HG02759 (cell line): Measurements from ENCODE around the gene SLC25A39.

Experiments used
- ATAC-seq: cut with Tn5 transposase; IDR thresholded peaks from one replicate; pipeline ENCODE4 v1.9.1; 2021; ENCODE audit warnings: mild to moderate bottlenecking, moderate library complexity; ENCODE audit not compliant: unreplicated experiment

Gene SLC25A39

DNA sequence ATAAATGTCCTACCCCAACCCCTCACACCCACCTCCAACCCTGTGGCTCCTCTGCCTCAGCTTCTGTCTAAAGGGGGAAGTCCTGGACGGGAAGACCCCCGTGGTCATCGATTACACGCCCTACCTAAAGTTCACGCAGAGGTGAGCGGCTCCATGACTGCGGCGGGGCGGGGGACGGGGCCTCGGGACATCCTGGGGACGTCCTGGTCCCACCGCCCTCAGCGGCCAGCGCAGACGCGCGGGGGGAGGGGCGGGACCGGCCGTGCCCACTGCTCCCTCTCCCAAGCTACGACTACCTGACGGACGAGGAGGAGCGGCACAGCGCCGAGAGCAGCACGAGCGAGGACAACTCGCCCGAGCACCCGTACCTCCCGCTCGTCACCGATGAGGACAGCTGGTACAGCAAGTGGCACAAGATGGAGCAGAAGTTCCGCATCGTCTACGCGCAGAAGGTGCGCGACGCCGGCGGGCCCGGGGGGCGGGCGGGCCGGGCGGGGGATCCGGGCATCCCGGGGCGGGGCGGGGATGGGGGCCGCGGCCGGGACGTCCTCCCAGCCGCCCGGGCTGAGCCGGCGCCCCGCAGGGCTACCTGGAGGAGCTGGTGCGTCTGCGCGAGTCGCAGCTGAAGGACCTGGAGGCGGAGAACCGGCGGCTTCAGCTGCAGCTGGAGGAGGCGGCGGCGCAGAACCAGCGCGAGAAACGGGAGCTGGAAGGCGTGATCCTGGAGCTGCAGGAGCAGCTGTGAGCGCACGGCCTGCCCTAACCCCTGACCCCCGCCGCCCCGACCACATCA lies 9.6 kb downstream of the SLC25A39 start:
- no peak for ATAC-seq

GRCh38 chr17:44314524-44314868 lies 10.1 kb downstream of the SLC25A39 start:
- no peak for ATAC-seq

GRCh38 chr17:44314031-44314430 lies 10.6 kb downstream of the SLC25A39 start:
- ATAC-seq = no peak

- ATAC-seq = no peak
These were observed 12.1 kb downstream of the SLC25A39 start for GRCh38 chr17:44312396-44313104.

GRCh38 chr17:44311562-44312181 lies 13.0 kb downstream of the SLC25A39 start:
- no peak for ATAC-seq

GRCh38 chr17:44310609-44311376 lies 13.8 kb downstream of the SLC25A39 start:
- ATAC-seq = no peak

DNA sequence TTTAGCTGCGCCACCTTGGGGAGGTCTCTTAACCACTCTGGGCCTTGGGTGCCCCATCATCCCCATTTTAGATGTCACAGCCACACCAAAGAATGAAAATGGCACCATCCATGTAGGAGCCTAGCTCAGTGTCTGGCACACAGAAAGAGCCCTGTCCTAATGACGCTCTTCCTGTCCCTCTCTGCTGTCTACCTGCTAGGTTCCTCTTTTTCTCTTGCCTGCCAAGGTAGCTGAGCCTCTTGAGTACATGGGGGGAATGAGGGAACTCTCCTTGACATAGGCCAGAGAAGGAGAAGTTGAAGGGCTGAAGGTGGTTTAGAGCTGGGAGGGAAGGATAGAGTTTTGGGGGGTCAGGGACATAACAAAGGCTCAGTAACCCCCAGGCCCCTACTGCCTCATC lies 14.4 kb downstream of the SLC25A39 start:
- ATAC-seq = no peak

GRCh38 chr17:44309472-44309871 lies 15.2 kb downstream of the SLC25A39 start:
- no peak for ATAC-seq

- no peak for ATAC-seq
These were observed 15.8 kb downstream of the SLC25A39 start for GRCh38 chr17:44308865-44309264.

DNA sequence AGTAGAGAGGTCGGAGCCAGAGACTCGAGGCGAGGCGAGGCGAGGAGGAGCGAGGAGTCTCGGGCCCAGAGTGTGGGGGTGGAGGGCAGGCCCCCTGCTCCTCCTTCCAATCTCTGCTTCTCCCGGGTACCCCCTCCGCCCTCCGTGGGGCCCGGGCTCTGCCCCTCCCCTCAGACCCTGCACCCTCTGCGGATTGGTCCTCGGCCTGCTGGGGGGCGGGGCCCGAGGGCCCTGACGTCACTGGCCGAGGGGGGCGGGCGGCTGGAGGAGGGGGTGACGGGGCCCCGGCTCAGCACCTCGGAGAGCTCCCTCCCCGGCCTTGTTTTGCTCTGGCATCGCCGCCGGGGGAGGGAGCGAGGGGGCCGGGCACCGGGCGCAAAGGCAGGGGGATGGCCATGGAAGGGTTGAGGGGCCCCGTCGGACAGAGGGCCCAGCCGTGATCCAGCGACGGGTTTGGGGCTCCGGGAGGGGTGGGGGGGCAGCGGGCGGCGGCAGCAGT lies 16.3 kb downstream of the SLC25A39 start, which contains the start of gene RUNDC3A:
TSS of gene RUNDC3A (plus strand) at position 282 of the 499 bp plus-strand sequence. CDS start 232 bp downstream, outside the sequence.
- ATAC-seq = no peak

- no peak for ATAC-seq
These were observed 17.0 kb downstream of the SLC25A39 start for GRCh38 chr17:44307387-44308186.

DNA sequence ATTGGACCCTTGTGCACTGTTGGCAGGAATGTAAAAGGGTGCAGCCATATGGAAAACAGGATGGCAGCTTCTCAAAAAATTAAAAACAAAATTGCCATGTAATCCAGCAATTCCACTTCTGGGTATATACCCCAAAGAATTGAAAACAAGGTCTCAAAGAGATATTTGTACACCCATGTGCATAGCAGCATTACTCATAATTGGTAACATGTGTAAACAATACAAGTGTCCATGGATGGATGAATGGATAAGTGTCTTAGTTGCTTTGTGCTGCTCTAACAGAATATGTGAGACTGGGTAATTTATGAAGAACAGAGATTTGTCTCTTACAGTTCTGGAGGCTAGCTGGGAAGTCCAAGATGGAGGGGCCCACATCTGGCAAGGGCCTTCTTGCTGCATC lies 20.0 kb downstream of the SLC25A39 start:
- no peak for ATAC-seq

- ATAC-seq = no peak
These were observed 26.6 kb downstream of the SLC25A39 start for GRCh38 chr17:44297975-44298374.

DNA sequence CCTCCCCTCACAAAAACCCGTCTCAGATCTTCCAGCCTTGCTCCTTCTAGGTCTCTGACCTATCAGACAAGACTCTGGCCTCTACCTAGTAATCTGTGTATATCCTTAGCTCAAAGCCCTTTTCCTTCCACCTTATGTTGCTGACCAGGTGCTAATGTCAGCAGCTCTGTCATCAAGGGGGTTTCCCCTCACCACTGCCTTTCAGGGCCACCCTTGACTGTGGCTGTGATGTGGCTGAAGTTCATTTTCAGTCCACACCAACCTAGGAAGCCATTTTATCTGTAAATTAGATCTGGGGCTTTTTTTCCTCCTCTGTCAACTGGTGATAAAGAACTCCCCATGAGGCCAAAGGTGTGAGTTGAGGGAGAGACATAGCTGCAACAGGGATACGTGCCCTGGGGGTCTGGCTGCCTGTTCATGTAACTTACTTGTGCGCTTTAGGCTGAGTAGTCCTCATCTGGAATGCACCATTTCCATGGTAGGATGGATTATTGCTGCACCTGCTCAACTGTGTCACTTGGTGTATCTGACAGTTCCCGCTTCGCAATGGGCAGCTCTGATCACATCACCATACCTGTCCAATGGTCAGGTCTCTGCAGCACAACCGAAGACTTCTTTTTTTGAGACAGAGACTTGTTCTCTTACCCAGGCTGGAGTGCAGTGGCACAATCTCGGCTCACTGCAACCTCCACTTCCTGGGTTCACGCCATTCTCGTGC lies 31.0 kb downstream of the SLC25A39 start:
- ATAC-seq = no peak

DNA sequence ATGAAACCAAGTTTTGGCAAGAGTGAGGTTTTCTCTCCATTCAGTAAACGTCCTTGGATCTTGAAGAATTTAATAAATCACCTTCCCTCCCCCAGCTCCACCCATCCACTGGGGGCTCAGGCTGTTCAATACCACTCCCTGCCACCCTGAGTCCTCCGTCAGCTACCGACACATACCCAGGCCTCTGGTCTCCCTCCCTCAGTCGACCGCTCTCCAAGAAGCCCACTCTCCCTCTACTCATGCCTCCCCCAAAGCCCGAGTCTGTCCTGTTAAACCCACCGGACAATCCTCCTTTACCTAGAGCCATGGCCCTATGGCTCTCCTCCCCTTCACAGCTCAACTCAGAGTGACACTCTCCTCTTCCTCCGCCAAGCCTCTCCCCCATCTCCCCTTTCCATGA lies 37.0 kb downstream of the SLC25A39 start:
- ATAC-seq = no peak

DNA sequence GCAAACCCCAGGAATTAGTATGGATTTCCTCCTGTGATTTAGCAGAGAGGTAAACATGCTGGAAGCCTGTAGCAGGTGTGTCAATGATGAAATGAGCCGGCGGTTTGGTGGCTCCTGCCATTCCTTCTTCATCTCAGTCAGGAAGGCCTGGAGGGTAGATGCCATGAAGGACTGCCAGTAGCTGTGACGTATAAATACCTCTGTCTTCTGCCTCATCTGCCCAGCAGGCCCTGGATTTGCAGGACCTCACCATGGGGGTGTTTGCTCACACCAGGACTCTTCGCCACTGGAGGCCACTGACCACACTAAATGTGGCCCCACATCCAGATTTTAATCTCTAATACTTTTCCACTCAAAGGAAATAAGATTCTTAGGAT lies 40.6 kb downstream of the SLC25A39 start:
- ATAC-seq = no peak

DNA sequence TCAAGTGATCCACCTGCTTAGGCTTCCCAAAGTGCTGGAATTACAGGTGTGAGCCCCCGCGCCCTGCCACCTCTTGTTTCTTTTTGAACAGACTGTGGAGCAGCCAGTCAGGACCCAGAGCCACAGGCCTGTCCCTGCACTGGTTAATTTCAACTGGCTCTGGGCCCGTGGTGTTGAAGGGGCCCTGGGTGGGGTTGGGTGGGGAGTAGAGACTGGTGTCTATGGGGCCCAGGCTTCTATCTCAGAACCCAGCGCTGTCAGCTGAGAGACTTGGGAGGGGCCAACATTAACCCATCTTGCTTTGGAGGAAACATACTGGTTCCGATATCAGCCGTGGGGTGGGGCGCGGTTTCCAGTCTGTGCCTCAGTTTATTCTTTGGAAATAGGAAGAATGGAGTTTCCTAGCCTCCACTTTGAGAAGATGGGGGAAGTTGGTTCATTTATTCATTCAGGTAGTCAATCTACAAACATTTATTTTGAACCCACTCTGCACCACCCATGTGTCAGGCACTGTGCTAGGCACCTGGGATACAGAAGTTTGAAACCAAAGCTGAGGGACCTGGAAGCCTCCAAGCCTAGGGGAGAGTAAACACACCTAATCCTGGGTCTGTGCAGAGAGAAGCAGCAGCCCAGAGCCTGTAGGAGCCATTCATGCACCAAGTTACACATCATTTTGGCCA lies 41.1 kb downstream of the SLC25A39 start:
- ATAC-seq = no peak

GRCh38 chr17:44282264-44282663 lies 42.4 kb downstream of the SLC25A39 start:
- ATAC-seq = no peak

- no peak for ATAC-seq
These were observed 43.1 kb downstream of the SLC25A39 start for GRCh38 chr17:44281570-44281969.
